HG03066 (cell line): ENCODE measurements around the gene GCH1.
"Not testable (repeated sequence)": the region's sequence is repeated elsewhere in the genome, so short reads cannot be mapped to it uniquely, and the experiment has no call there.

Source experiments
- ATAC-seq: cut with Tn5 transposase; IDR thresholded peaks from one replicate; pipeline ENCODE4 v1.9.1; 2021; ENCODE audit warnings: low read depth; ENCODE audit not compliant: unreplicated experiment

Gene GCH1

DNA sequence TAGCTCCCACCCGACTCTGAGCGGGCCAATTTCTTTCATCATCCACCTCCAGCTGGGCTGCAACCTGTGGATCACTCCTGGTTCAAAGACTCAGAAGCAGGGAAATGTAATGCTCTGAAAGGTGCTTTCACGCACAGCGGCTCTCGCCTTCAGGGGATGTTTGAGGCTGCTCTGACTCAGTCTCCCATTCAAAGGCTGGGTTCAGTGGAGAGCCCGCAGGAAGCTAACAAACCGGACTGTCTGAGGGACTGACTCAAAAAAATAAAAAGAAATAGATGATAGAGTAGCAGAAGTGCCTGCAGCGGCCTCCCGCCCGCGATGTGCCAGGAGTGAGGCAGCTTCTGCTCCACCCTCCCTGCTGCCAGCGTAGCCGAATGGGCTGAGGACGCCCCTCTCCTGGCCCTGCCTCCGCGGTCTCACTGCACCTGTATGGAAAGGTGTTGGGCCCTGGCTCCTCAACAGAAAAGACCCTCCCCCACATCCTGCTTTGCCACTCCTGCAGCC, 98.0 kb downstream of the GCH1 start:
- ATAC-seq, result no peak

- no peak for ATAC-seq
Measured at GRCh38 chr14:54803926-54804537, 98.6 kb downstream of the GCH1 start.

- ATAC-seq, result no peak
Measured at GRCh38 chr14:54803396-54803795, 99.2 kb downstream of the GCH1 start.

DNA sequence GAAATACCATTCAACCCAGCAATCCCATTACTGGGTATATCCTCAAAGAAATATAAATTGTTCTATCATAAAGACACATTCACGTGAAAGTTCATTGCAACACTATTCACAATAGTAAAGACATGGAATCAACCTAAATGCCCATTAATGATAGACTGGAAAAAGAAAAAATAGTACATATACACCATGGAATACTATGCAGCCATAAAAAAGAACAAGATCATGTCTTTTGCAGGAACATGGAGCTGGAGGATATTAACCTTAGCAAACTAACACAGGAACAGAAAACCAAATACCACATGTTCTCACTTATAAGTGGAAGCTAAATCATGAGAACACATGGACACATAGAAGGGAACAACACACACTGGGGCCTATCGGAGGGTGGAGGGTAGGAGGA, 101.1 kb downstream of the GCH1 start:
- ATAC-seq, result not testable (repeated sequence)

DNA sequence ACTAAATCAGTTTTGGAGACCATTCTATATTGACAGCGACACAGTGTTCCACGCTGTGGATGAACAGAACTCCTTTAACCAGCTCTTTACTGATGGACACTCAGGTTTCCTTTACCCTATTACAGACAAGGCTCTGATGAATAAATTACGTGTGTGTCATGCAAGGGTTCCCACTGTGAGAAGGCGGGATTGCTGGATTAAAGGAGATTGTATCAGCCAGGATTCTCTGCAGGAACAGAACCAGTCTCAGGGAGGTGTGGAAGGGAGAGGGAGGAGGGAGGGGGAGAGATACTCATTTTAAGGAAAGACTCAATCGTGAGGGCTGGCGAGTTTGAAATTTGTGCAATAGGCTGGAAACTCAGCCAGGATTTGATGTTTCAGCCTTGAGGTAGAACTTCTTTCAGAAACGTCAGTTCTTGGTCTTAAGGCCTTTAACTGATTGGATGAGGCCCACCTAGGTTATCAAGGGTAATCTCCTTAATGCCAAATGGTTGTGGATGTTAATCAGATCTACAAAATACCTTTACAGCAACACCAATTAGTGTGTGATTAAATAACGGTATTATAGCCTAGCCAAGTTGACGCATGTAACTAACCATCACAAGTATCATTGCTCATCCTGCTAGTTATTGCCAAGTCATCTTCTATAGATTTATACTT, 104.0 kb downstream of the GCH1 start:
- ATAC-seq, result no peak

GRCh38 chr14:54797986-54798385, 104.6 kb downstream of the GCH1 start:
- no peak for ATAC-seq

DNA sequence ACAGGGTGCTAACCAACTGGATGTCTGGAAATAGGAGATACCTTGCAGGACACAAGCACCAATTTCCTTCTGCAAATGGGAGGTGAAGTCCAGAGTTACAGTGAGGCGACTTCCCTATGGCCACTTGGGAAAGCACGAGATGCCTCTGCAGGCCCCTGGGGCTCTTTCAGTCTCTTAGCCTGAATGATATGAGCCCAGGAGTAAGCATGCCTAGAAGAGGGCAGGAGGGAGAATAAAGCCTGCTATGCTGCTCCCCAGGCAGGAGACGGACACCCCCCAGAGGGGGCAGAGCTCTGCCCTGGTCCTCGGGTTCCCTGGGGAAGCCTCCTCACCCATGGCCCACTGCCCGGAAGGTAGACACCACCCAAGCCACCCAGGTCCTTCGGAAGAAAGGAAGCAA, 105.1 kb downstream of the GCH1 start:
- no peak for ATAC-seq

DNA sequence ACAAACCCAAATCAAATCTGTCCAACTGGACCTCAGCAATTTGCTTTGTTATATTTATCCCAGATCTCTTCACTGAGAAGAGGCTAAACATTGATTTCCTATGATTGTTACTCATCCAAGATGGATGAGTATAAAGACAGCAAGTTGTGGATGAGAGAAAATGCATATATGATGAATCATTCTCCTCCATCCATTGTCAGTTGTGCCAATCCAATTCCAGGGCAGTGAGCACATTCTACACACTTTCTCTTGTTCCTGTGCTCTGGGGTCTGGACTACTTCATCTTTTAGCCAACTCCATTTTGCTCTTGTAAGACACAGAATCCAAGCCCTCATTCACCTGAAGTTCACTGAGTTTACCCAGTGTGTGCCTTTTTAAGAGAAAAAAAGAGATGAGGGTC, 105.7 kb downstream of the GCH1 start:
- no peak for ATAC-seq

GRCh38 chr14:54794796-54795195, 107.8 kb downstream of the GCH1 start:
- ATAC-seq, result no peak

- no peak for ATAC-seq
Measured at GRCh38 chr14:54794159-54794558, 108.5 kb downstream of the GCH1 start.

- no peak for ATAC-seq
Measured at GRCh38 chr14:54792288-54792687, 110.3 kb downstream of the GCH1 start.
